MM.1S (cell line): Measurements from ENCODE around the gene KL.

Experiments
- DNase-seq: peaks from one replicate; pipeline ENCODE4 v3.0.0-alpha.2; 2015
- H2AFZ ChIP-seq: fragments of 300-600 bp; sonication (generic); 2 replicates; pipeline ENCODE4 v1.6.0; 2016; ENCODE audit warnings: antibody characterized with exemption, low read length
- H3F3A ChIP-seq: fragments of 300-600 bp; sonication (generic); 2 replicates; pipeline ENCODE4 v1.6.1; 2016; ENCODE audit warnings: mild to moderate bottlenecking, antibody characterized with exemption, low read length, moderate library complexity, mixed read lengths; ENCODE audit not compliant: insufficient read depth
- H3K27ac ChIP-seq: fragments of 300-600 bp; sonication (generic); 2 replicates; pipeline ENCODE4 v1.5.1; 2016; ENCODE audit warnings: mild to moderate bottlenecking, low read length
- H3K27me3 ChIP-seq: fragments of 300-600 bp; sonication (generic); replicated peaks from 2 replicates; pipeline ENCODE4 v1.6.0; 2016; ENCODE audit warnings: low read length; ENCODE audit not compliant: insufficient read depth
- H3K36me3 ChIP-seq: fragments of 300-600 bp; sonication (generic); replicated peaks from 2 replicates; pipeline ENCODE4 v1.6.1; 2016; ENCODE audit warnings: mild to moderate bottlenecking, low read length, mixed read lengths; ENCODE audit not compliant: insufficient read depth
- H3K4me1 ChIP-seq: fragments of 300-600 bp; sonication (generic); 2 replicates; pipeline ENCODE4 v1.6.1; 2016; ENCODE audit warnings: low read length, mixed read lengths
- H3K4me2 ChIP-seq: fragments of 300-600 bp; sonication (generic); 2 replicates; pipeline ENCODE4 v1.6.0; 2016; ENCODE audit warnings: low read depth, low read length
- H3K4me3 ChIP-seq: fragments of 300-600 bp; sonication (generic); 2 replicates; pipeline ENCODE4 v1.5.1; 2016; ENCODE audit warnings: low read length, mixed read lengths
- H3K79me2 ChIP-seq: fragments of 300-600 bp; sonication (generic); 2 replicates; pipeline ENCODE4 v1.6.1; 2016; ENCODE audit warnings: mixed run types, low read length, mixed read lengths
- H3K9ac ChIP-seq: fragments of 300-600 bp; sonication (generic); 2 replicates; pipeline ENCODE4 v1.6.1; 2016; ENCODE audit warnings: low read length, mixed read lengths
- H3K9me2 ChIP-seq: fragments of 300-600 bp; sonication (generic); replicated peaks from 2 replicates; pipeline ENCODE4 v1.6.1; 2016; ENCODE audit warnings: mild to moderate bottlenecking, low read length, mixed read lengths; ENCODE audit not compliant: insufficient read depth
- H3K9me3 ChIP-seq: fragments of 300-600 bp; sonication (generic); replicated peaks from 2 replicates; pipeline ENCODE4 v1.6.1; 2016; ENCODE audit warnings: mild to moderate bottlenecking, low read length, mixed read lengths; ENCODE audit not compliant: insufficient read depth
- H4K20me1 ChIP-seq: fragments of 300-600 bp; sonication (generic); 2 replicates; pipeline ENCODE4 v1.6.1; 2016; ENCODE audit warnings: mild to moderate bottlenecking, low read length, moderate library complexity, mixed read lengths; ENCODE audit not compliant: insufficient read depth
- CTCF ChIP-seq: fragments of 300-600 bp; sonication (generic); IDR thresholded peaks from 2 replicates; pipeline ENCODE4 v1.5.1; 2016; ENCODE audit warnings: antibody characterized with exemption, low read length, mixed read lengths
- EZH2 ChIP-seq: fragments of 300-600 bp; sonication (generic); optimal IDR thresholded peaks from 2 replicates; pipeline ENCODE3; 2017; ENCODE audit warnings: low read depth, mild to moderate bottlenecking, antibody characterized with exemption, low read length, mixed read lengths
- EZH2phosphoT487 ChIP-seq: fragments of 300-600 bp; sonication (generic); IDR thresholded peaks from 2 replicates; pipeline ENCODE4 v1.6.1; 2018; ENCODE audit warnings: antibody characterized with exemption, low read length

KL gene

GRCh38 chr13:33034882-33035520 lies 18.8 kb downstream of the KL start:
- Histone ChIP-seq H3K36me3 (no peaks in the 10 kb centered on the region), H3K4me3 (no peak overlapping the region), H3K9ac (no peak overlapping the region), H2AFZ (no peak overlapping the region), H3K27me3 (no peaks in the 10 kb centered on the region), H3F3A (no peaks in the 10 kb centered on the region), H3K27ac (no peak overlapping the region), H3K4me2 (no peak overlapping the region), H3K79me2 (no peaks in the 10 kb centered on the region), H3K9me2 (no peaks in the 10 kb centered on the region), H3K4me1 (no peaks in the 10 kb centered on the region), H3K9me3 (no peaks in the 10 kb centered on the region), H4K20me1 (no peaks in the 10 kb centered on the region)
- TF ChIP-seq EZH2 (no peak), CTCF (no peak)
- no peak for DNase-seq

- no peak for DNase-seq
- Histone ChIP-seq H4K20me1 (no peaks in the 10 kb centered on the region), H3K27me3 (no peaks in the 10 kb centered on the region), H3K9ac (no peak overlapping the region), H3K4me3 (no peak overlapping the region), H3K9me3 (no peaks in the 10 kb centered on the region), H3K36me3 (no peaks in the 10 kb centered on the region), H3K79me2 (no peaks in the 10 kb centered on the region), H3F3A (no peaks in the 10 kb centered on the region), H2AFZ (no peak overlapping the region), H3K9me2 (no peaks in the 10 kb centered on the region), H3K4me2 (no peak overlapping the region), H3K27ac (no peak overlapping the region), H3K4me1 (no peaks in the 10 kb centered on the region)
- TF ChIP-seq EZH2 (no peak), CTCF (no peak), EZH2phosphoT487 (no peak)
Measured at GRCh38 chr13:33037673-33038072, 21.4 kb downstream of the KL start.

- no peak for TF ChIP-seq EZH2
- TF ChIP-seq EZH2phosphoT487, result no peak
- TF ChIP-seq CTCF, result no peak
- H3F3A ChIP-seq, result no peaks in the 10 kb centered on the region
- no peak overlapping the region for H3K9ac ChIP-seq
- no peaks in the 10 kb centered on the region for H3K27me3 ChIP-seq
- no peaks in the 10 kb centered on the region for H3K4me1 ChIP-seq
- no peak overlapping the region for H3K4me2 ChIP-seq
- no peaks in the 10 kb centered on the region for H4K20me1 ChIP-seq
- H3K4me3 ChIP-seq, result no peak overlapping the region
- no peaks in the 10 kb centered on the region for H3K9me3 ChIP-seq
- no peaks in the 10 kb centered on the region for H3K9me2 ChIP-seq
- H3K79me2 ChIP-seq, result no peaks in the 10 kb centered on the region
- no peak overlapping the region for H2AFZ ChIP-seq
- no peak overlapping the region for H3K27ac ChIP-seq
- no peaks in the 10 kb centered on the region for H3K36me3 ChIP-seq
- DNase-seq, result no peak
Measured at GRCh38 chr13:33040090-33040489, 23.9 kb downstream of the KL start.
